HG03139 (cell line): ENCODE results near the gene LMF2.
A peak's percentile ranks its signal among the peaks of the same experiment; 100 is the strongest.

Source experiments
- ATAC-seq: cut with Tn5 transposase; IDR thresholded peaks from one replicate; pipeline ENCODE4 v1.9.1; 2021; ENCODE audit not compliant: unreplicated experiment

LMF2 gene

DNA sequence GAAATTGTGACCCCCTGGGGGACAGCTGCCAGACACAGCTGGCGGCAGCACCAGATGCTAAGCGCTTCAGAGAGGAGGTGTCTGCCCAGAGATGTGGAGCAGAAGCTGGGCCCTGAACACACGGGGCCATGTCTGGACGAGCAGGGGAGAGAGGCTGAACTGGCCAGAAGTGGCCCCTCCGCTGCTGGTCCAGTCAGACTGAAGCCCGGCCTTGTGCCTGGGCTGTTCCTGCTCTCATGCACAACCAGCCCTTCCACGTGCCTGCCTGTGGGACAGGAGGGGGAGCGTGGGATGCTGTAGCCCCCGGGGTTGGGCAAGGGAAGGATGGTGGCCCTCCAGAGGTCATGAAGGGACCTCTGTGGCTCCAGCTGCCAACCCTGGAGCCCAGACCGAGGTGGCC is 24.4 kb downstream of the LMF2 start:
- no peak for ATAC-seq

DNA sequence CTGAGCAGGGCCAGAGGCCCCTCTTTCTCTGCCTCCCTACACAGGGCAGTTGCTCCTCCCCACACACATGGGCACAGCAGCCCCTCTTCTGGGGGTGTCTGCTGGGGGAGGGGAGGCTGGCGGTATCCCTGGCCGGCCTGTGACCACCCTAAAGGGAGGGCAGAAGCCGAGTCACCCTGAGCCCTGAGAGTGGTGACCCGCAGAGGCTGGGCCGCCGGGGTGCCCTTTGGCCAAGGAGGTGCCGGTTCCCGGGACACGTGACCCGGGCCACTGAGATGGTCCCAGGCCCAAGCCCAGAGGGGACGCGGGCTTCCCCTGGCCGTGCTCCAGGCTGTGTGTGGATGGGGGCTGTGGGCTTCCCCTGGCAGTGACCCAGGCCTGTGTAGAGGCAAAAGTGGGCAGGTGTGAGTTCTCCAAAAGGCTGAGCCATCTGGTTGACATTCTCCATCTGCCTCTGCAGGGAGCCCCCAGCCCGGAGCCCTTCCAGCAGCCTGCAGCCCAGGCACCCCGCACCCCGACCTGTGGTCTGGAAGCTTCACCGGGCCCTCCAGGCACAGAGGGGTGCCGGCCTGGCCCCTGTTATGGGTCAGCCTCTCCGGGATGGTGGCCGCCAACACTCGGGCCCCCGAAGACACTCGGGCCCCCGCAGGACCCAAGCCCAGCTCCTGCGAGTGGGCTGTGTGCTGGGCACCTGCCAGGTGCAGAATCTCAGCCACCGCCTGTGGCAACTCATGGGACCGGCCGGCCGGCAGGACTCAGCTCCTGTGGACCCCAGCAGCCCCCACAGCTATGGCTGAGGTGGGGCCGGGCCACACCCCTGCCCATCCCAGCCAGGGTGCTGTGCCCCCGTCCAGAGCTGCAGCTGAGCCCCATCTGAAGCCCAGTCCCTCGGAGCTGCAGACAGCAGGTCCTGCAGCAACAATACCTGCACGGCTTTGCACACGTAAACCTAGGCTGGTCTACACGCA is 25.1 kb downstream of the LMF2 start:
- no peak for ATAC-seq

DNA sequence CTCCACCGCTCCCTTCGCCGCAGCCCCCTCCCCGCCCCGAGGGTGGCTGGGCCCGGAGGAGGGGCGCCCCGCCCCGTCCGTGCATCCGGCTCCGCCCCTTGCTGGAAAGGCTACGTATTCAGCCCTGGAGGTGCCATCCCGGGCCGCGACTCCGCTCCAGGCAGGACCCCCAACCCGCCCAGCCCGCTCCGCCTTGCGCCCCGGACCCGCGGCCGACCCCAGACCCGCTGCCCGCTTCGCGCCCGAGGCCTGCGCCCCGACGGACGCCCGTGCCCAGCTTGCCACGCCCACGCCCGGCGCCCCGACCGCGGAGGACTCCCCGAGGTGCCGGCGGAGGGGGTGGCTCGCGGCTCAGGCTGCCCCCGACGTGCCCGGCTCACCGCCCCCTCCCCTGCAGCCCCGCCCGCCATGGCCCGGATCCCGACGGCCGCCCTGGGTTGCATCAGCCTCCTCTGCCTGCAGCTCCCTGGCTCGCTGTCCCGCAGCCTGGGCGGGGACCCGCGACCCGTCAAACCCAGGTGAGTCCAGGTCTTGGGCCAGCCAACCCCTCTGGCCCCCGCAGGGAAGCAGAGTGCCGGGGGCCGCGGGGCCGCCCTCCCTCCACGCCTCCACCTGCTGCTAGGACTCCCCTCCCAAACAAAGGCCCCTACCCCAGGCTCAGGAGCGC is 25.9 kb downstream of the LMF2 start, which contains the start of gene ADM2:
Gene ADM2, plus strand, starts transcription at position 104 of the 667 bp plus-strand sequence. Its CDS starts 305 bp downstream, at position 409.
- no peak for ATAC-seq

DNA sequence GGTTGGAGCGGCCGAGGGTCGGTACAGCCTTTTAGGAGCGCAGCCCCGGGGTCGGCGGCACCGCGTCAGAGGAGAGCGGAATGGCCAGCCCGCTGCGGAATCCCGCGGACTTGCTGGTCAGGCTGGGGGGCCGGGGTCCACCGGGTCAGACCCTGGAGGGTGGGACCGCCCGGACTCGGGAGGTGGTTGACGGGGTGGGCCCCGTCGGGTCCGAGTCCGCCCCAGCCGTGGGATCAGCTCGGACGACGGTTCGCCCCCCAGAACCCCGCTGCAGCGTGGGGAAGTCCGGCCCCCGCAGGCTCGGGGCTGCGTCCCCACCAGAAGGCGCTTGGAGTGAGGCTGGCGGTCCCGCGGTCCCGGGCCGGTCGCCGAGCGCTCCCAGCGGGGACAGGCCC is 26.5 kb downstream of the LMF2 start:
- no peak for ATAC-seq

DNA sequence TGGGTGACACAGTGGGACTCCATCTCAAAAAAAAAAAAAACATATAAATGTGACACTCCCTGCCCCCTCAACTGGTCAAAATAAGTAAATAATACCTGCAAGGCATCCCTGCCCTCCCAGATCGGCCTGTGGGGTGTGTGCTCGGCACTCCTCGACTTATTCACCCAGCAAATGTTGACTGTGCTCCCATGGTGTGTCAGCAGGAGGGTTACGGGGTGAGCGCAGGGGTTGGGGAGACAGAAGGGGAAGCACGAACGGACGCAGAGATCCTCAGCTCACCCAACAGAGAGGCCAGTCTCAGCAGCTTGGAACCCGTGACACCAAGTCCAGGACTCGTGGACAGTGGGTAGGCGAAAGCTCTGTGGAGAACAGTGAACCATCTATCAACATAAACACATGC is 27.8 kb downstream of the LMF2 start:
- ATAC-seq, result no peak

DNA sequence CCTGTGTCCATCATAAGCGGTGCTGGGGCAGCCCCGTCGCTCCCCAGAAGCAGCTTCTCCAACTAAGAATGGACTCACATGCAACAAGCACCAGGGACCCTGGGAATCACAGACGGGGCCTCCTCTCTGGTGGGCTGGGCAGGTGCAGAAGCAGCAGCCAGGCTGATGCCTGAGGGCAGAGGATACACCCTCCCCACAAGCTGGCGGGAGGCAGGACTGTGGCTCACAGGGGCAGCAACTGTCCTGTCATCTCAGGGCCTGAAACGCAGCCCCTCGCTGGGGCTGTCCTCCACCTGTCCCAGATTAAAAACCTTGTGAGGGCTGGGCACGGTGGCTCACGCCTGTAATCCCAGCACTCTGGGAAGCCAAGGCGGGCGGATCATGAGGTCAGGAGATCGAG is 29.6 kb downstream of the LMF2 start:
- ATAC-seq, result no peak

DNA sequence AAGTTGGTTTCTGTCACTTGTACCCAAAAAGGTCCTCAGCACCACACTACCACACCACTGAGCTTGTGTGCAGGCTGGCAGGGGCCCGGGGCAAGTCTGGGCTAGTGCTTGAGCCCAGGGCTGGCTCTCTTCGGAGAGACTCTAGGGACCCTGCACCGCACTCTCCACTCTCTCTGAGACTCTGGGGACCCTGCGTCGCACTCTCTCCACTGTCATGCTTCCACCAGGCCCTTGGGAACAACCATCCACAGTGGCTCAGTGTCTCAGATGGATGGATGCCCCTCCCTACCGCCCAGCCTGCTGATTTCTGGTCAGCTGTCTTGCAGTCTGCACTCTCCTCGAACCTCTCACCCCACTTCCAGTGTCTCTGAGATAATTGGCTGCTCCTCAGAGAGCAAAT is 30.6 kb downstream of the LMF2 start:
- no peak for ATAC-seq

DNA sequence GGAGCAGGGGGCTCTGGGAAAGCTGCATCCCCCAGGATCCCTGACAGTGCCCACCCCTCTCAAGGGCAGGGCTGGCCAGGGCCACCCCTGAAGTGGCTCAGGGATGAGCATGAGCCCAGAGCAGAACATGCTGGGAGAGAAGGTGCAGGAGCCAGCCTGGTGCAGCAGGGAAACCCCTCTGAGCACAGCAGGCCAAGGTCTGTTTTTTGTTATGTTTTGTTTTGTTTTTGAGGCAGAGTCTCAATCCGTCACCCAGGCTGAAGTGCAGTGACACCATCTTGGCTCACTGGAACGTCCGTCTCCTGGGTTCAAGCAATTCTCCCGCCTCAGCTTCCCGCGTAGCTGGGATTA is 31.9 kb downstream of the LMF2 start:
- no peak for ATAC-seq

DNA sequence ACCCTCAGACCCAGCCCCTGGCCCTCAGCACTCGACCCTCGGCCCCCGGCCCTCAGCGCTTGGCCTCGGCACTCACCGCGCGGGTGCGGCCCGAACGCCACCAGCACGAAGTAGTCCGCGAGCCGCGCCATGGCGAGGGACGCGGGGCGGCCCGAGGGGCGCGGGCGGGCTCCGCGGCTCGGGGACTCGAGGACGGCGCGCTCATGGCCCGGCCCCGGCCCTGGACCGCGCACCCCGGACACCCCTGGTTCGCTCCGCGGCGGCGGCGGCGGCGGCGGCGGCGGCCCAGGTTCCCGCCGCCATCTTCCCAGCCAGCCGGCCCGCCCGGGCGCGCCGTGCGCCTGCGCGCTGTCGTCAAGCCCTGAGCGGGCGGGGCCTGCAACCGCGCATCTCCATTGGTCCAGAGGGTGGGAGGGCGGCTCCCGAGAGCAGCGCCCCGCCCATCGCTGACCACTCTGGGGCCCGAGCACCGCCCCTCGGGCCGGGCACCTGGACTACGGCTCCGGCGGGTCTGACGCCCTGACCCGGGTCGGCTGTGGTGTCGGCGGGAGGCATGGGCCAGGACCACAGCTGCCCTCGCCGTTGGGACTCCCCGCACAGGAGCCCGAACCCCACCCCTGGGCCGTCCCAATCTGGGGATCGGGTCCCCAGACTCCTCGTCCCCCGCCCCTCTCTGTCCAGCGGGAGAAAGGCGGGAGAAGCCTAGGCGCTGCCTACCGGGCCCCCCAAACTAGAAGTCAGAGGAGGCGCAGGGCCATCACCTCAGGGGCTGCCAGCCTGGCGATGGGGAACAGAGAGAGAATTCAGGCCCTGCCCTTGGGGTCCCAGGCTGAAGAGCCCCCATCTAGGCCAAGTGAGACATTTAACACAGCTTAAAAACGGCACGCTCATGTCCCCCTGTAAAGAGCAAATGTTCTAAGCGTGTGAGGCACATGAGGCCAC is 32.5 kb downstream of the LMF2 start, which contains the start of gene SBF1:
Gene SBF1, minus strand, starts transcription at position 326 of the 942 bp plus-strand sequence. Its CDS starts 195 bp downstream, at position 131.
- ATAC-seq, result peak; percentile 62

DNA sequence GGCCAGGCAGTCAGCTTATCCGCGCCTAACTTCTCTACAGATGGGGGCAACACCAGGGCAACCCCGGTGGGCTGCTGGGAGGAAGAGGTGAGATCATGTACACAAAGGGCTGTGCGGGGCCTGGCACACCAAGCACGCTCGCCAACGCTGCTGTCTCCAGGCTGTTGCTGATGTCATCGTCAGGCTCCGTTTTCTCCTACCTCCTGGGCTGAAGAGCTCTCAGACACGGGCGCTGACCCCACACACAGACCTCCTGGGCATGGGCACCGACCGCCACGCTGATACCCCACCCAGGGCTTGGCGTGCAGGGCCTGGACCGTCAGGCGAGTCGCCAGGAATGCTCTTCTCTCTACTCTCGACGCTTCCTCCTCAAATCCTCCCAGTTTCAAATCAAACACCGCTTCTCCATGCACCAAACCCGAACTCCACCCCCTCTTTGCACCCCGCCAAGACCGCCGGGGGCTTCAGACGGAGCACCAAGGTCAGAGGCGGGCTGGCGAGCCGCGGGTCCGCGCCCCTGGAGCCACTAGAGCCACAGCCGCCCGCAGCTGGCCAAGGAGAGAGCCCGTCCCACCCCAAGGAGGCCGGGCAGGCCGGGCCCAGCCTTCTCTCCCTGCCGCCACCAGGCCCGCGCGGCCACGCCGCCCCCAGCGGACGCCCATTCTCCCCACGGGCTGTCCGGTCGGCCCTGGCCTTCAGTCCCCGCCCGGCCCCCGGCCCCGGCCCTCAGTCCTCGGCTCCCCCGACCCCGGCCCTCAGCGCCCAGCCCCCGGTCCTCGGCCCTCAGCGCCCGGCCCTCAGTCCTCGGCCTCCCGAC is 33.4 kb downstream of the LMF2 start:
- no peak for ATAC-seq

DNA sequence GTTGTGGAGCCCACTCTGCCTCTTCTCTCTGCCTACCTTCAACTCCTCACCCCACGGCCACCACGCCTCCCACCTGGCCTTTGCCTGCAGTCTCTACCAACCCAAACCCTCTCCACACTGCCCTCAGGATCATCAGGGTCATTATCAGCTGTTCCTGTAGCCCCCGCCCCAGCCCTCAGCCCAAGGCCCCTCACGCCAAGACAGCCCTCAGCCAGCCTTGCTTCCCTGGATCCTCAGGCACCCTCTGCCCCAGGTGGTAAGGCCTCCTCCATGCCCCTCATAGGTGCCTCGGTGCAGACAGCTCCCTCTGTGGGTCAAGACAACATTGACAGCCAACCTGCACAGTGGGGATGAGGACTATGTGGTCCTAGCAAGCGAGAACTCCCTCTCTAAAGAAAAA is 34.4 kb downstream of the LMF2 start:
- ATAC-seq, result no peak

DNA sequence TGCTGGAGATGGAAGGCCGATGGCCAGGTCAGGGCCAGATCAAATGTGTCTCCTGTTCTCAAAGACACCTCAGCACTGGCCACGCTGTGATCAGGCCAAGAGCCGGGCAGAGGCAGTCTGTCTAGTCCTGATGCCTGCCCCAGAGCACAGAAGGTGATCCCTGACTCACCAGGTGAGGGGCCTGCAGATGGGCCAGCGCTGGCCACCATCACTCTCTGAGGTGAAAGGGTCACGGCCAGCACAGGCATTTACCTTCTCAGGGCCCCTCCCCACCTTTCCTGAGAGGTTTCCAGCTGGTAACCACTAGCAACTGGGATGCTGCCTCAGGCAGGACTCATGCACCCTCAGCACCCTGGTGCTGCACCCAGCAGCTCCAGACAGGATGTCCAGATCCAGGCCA is 35.5 kb downstream of the LMF2 start:
- ATAC-seq, result no peak

DNA sequence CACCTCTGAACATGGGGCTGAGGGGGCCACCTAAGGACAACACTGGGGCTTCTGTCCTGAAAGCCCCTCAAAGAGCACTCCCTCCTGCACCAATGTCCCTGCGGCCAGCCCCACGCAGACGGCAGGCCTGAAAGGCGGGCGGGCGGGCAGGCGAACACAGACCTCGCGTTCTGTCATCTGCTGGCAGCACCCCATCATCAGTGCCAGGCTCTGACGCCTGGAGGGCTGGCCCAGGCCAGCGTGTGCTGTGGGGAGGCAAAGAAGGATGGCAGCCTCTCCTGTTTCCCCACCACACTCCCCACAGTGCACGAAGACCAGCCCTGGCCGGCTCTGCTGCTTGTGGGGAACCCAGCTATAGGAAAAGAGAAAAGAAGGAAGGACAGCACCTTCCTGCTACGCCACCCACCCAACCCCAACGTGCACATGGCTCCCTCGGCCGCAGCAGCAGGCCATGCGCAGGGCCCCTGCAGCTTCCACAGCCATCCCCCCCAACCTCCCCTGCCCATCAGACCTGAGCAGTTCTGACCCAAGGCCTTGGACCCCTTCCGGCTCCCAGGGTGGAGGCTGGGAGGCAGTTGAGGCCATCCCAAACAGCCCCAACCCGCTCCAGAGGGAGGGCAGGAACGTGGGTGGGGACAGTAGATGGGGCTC is 36.2 kb downstream of the LMF2 start:
- ATAC-seq, result no peak

DNA sequence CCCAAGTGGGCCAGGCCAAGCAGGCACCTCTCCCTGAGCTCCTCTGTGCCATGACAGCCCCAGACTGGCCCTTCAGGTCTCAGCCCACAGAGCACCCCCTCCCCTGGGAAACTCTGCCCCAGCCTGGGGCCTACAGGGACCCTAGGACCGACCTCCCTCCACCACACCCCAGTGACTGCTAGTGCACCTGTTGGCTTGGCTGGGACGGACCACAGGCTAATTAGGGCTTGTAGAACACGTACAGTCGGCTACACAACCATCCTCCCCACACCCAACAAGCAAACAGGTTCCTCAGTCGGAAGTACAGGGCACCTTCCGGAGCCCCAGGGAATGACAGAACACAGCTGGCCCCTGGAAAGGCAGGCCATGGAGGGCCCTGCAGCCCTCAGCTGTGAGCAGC is 37.0 kb downstream of the LMF2 start:
- ATAC-seq, result no peak

DNA sequence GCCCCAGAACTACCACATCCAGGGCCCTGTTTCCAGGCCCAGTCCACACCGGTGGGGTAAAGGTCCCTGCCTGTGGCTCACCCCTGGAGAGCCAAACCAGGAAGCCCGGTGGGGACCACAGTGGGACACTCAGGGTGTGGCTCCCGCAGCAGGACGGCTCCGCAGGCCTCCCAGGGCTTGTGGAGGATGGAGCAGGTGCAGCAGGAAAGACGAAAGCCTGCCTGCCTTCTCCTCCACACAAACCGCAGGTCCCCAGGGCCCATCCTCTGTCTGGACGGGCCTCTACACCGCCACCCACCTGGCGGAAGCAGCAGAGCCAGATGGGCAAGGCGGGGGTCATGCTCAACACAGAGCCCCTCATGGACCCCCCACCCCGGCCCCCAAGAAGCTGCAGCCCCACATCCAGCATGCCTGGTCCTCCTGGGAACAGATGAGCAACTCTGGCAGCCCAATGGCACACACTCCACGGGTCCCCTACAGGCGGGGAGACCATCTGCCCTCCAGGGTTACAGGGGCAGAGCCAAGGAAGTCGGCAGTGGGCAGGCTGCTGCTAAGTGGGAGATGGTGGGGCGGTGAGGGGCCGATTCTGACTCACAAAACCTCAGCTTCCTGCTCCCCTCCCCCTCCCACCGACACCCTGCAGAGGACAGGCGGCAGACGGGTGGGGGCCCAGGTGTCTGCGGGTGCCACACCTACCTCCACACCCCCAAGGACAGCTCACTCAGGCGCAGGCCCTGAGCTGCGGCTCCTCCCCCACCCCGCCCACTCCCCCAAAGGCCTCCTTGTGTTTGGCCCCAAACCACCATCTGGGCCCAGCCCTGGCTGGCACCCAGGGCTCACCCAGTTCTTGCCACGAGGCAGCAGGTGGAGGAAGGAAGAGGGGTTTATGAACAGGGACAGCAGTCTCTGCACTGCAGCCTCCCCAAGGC is 37.9 kb downstream of the LMF2 start:
- ATAC-seq, result peak; percentile 48

DNA sequence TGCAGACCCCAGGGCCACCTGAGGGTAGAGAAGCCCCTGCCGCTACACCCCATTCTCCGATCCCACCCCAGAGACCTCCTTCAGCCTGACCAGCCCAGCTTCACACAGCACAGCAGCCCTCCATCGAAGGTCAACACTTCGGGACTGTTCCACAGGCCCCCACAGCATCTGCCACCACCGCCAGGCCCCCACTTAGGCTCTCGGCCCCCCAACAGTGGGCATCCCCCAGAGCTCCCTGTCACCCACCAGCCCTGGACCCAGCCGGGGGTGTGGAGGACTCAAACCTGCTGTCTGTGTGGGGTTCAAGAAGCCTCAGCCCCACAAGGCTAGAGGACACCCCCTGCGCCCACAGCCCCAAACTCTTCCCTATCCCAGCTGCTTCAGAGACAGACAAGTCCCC is 38.9 kb downstream of the LMF2 start:
- no peak for ATAC-seq

DNA sequence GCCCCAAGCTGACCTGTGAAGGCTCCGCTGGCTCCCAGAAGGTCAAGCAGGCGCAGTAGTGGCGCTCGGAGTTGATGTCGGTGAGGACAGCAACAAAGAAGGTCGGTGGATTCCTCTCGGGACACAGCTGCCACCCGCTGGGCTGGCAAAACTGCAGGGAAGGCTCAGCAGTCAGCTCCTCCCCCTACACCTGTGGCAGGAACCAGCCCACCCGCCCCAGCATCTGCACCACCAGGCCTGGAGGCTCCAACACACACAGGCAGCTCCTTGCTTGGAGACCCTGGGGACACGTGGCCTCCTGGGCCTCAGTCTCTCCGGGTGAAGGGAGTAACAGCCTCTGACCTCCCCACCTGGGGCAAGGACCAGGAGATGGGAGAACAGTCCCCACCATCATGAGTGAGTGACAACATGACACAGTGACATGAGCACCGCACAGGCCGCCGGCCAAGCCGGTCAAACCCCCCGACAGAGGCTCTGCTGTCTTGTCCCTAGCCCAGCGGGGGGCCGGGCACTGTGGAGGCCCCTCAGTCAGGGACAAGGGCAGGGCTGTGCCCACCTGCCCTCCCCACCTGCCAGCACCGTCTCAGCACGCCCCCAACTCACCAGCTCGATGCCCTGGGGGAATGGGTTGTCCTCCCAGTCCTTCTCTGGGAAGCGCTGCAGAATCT is 39.6 kb downstream of the LMF2 start:
- no peak for ATAC-seq

DNA sequence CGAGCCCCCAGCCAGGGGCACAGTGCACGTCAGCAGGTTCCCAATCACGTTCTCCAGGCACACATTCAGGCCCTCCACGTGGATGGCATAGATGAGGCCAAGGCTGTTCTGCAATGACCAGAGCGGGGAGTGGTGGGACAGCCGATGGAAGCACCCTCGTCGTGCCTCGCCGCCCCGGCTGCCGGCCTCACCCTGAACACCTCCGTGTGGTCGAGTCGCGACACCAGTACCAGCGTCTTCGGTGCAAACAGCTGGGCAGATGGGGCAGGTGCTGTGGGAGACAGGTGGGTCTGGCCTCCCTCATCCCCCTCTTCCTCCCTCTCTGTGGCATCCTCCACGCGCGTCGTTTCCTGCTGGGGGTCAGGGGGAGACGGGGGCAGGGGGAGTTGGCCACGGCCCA is 40.2 kb downstream of the LMF2 start:
- no peak for ATAC-seq
